CD4-positive, alpha-beta T cell treated with Interleukin-4 for 1 hour (primary cell): ENCODE data around the gene TPM1.

Source experiments
- DNase-seq, 2 donors: peaks; one replicate each; pipeline ENCODE4 v3.0.0-alpha.2; 2020 to 2022

Gene TPM1

GRCh38 chr15:63018639-63019038 lies 23.9 kb upstream of the TPM1 start:
- DNase-seq, result no peak

- no peak for DNase-seq
These were observed 22.9 kb upstream of the TPM1 start for GRCh38 chr15:63019511-63020109.

GRCh38 chr15:63020128-63020527 lies 22.4 kb upstream of the TPM1 start:
- no peak for DNase-seq

- DNase-seq, result no peak
These were observed 21.7 kb upstream of the TPM1 start for GRCh38 chr15:63020759-63021430.

GRCh38 chr15:63022181-63022580 lies 20.4 kb upstream of the TPM1 start:
- DNase-seq, result no peak

GRCh38 chr15:63022663-63023062 lies 19.9 kb upstream of the TPM1 start:
- DNase-seq, result no peak

GRCh38 chr15:63023351-63023945 lies 19.1 kb upstream of the TPM1 start:
- no peak for DNase-seq

- no peak for DNase-seq
These were observed 17.1 kb upstream of the TPM1 start for GRCh38 chr15:63025460-63025859.

GRCh38 chr15:63027646-63028045 lies 14.9 kb upstream of the TPM1 start:
- DNase-seq, result no peak

- no peak for DNase-seq
These were observed 14.0 kb upstream of the TPM1 start for GRCh38 chr15:63028442-63029110.

GRCh38 chr15:63029676-63030075 lies 12.9 kb upstream of the TPM1 start:
- DNase-seq, result no peak

- DNase-seq, result peak in 1 of 2 donors; percentile 40
These were observed 12.4 kb upstream of the TPM1 start for GRCh38 chr15:63030101-63030551.

- DNase-seq, result no peak
These were observed 8.0 kb upstream of the TPM1 start for GRCh38 chr15:63034578-63034977.

- no peak for DNase-seq
These were observed 7.3 kb upstream of the TPM1 start for GRCh38 chr15:63035253-63035652.

GRCh38 chr15:63035977-63036376 lies 6.6 kb upstream of the TPM1 start:
- DNase-seq, result no peak

GRCh38 chr15:63037976-63038720 lies 4.4 kb upstream of the TPM1 start:
- no peak for DNase-seq

- DNase-seq, result no peak
These were observed 3.4 kb upstream of the TPM1 start for GRCh38 chr15:63038926-63039673.

- no peak for DNase-seq
These were observed 2.7 kb upstream of the TPM1 start for GRCh38 chr15:63039811-63040210.

GRCh38 chr15:63040509-63040908 lies 2.0 kb upstream of the TPM1 start:
- DNase-seq, result no peak

- no peak for DNase-seq
These were observed 1.6 kb upstream of the TPM1 start for GRCh38 chr15:63040954-63041353.

GRCh38 chr15:63041402-63041973 lies 1.1 kb upstream of the TPM1 start:
- no peak for DNase-seq

- DNase-seq, result no peak
These were observed 359 bp downstream of the TPM1 start for GRCh38 chr15:63042877-63043334.
